ENCODE data around the gene GOLGA6L4. TPM values are rescaled to one million over a fixed set of nuclear protein-coding genes. Genes with fewer than 3 reads are reported as not detected.
"Not testable (repeated sequence)": the region's sequence is repeated elsewhere in the genome, so short reads cannot be mapped to it uniquely, and the experiment has no call there.

The GOLGA6L4 gene
- 1 to 10 TPM in 1 of 2 donors, under 1 TPM in 1; 0.80 to 1.7 TPM for total RNA-seq

- ATAC-seq; H3K36me3 Mint-ChIP-seq; DNase-seq (ENCODE audit: low spot score in 2 of 2); H3K27ac Mint-ChIP-seq; H3K9me3 Mint-ChIP-seq: not testable (repeated sequence)
Observed at GRCh38 chr15:84235573-84235972, at the start of gene GOLGA6L4. TSS of gene GOLGA6L4 (plus strand) at chr15:84235773. CDS start at chr15:84235835, 62 bp downstream.

- not testable (repeated sequence) for H3K27ac Mint-ChIP-seq; H3K9me3 Mint-ChIP-seq; H3K36me3 Mint-ChIP-seq; DNase-seq (ENCODE audit: low spot score in 2 of 2)
- peak in 1 of 2 donors; percentile 36 for ATAC-seq
Observed at GRCh38 chr15:84192982-84193381, 42.6 kb upstream of the GOLGA6L4 start.

GRCh38 chr15:84195603-84196002 lies 40.0 kb upstream of the GOLGA6L4 start:
- peak; percentile 91 to 94 for ATAC-seq
- not testable (repeated sequence) for H3K36me3 Mint-ChIP-seq; DNase-seq (ENCODE audit: low spot score in 2 of 2); H3K27ac Mint-ChIP-seq; H3K9me3 Mint-ChIP-seq

GRCh38 chr15:84196530-84197188 lies 38.9 kb upstream of the GOLGA6L4 start:
- DNase-seq (ENCODE audit: low spot score in 2 of 2); H3K36me3 Mint-ChIP-seq; H3K27ac Mint-ChIP-seq; H3K9me3 Mint-ChIP-seq; ATAC-seq: not testable (repeated sequence)

- H3K9me3 Mint-ChIP-seq; H3K36me3 Mint-ChIP-seq; ATAC-seq; H3K27ac Mint-ChIP-seq; DNase-seq (ENCODE audit: low spot score in 2 of 2): not testable (repeated sequence)
Observed at GRCh38 chr15:84199865-84200264, 35.7 kb upstream of the GOLGA6L4 start.

- not testable (repeated sequence) for H3K9me3 Mint-ChIP-seq, H3K36me3 Mint-ChIP-seq, ATAC-seq, H3K27ac Mint-ChIP-seq
- DNase-seq (ENCODE audit: low spot score in 2 of 2), result peak; percentile 14 to 57
Observed at GRCh38 chr15:84246441-84246840, 10.9 kb downstream of the GOLGA6L4 start.

All from activated naive CD4-positive, alpha-beta T cell treated with anti-CD3 and anti-CD28 coated beads, Interleukin-2, amount 50 U/mL, for 72 hours (primary cell).